Hepatocyte (in vitro differentiated cells): ENCODE data around the gene TECPR1.

ENCODE experiments used
- EZH2 ChIP-seq: fragments of 200-600 bp; sonication (generic); IDR thresholded peaks from 2 replicates; pipeline ENCODE4 v1.6.1; 2016; ENCODE audit warnings: antibody characterized with exemption, mild to moderate bottlenecking, borderline replicate concordance
- TF ChIP-seq, protein P1 (sequence below): fragments of 200-600 bp; sonication (generic); IDR thresholded peaks from 2 replicates; pipeline ENCODE4 v1.5.1; 2016; ENCODE audit warnings: antibody characterized with exemption, mild to moderate bottlenecking; ENCODE audit not compliant: poor library complexity

DNA sequence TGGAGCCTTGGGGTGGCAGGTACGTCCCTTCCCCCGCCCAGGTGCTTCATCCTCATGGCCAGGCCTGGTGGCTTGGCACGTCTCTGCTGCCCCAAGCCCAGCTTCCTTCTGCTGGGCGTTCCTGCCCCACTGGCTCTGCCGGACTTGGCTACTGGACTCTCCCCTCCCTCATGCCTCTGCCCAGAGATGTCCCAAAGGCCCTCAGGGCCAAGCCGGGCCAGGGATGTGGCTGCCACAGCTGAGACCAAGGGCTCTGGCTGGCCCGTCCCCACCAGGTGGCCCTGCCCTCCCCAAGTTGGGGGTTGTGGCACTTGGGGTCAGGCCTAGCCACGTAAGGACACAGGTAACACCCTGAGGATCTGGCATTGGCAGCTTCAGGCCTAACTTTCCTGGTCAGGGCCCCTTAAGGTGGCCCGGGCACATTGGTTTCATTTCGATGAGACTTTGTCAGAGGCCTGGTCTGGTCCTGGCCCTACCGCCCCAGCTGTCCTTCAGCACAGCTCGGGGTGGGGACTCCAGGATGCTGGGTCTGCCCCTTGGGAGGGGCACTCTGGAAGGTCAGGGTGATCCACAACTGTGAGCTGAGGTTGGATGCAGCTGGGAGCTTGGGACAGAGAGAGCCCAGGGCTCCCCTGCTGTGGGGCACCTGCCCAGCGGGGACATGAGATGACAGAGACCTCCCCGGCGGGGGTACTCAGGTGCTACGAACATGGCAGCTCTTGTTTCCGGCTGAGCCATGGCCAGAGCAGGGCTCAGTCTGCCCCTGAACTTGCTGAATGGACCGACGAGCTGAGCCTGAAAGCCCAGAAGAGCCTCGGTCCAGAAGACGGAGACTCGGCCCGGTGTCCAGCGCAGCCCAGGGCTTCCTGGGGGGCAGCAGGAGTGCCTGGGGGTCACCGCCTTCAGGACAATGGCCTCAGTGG, 37.9 kb downstream of the TECPR1 start:
- TF ChIP-seq, protein P1, sequence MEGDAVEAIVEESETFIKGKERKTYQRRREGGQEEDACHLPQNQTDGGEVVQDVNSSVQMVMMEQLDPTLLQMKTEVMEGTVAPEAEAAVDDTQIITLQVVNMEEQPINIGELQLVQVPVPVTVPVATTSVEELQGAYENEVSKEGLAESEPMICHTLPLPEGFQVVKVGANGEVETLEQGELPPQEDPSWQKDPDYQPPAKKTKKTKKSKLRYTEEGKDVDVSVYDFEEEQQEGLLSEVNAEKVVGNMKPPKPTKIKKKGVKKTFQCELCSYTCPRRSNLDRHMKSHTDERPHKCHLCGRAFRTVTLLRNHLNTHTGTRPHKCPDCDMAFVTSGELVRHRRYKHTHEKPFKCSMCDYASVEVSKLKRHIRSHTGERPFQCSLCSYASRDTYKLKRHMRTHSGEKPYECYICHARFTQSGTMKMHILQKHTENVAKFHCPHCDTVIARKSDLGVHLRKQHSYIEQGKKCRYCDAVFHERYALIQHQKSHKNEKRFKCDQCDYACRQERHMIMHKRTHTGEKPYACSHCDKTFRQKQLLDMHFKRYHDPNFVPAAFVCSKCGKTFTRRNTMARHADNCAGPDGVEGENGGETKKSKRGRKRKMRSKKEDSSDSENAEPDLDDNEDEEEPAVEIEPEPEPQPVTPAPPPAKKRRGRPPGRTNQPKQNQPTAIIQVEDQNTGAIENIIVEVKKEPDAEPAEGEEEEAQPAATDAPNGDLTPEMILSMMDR: no peak
- no peak for TF ChIP-seq EZH2
